Ectodermal cell (in vitro differentiated cells): ENCODE measurements around the gene SIK2.
"Not testable (repeated sequence)": the region's sequence is repeated elsewhere in the genome, so short reads cannot be mapped to it uniquely, and the experiment has no call there.

Experiments used
- H3K27ac ChIP-seq: 2 replicates; pipeline ENCODE4 v1.7.0; 2013; ENCODE audit warnings: mild to moderate bottlenecking, low read depth, low read length; ENCODE audit not compliant: insufficient read depth, poor library complexity, severe bottlenecking
- H3K27me3 ChIP-seq: 2 replicates; pipeline ENCODE4 v1.7.0; 2013; ENCODE audit warnings: mild to moderate bottlenecking, low read length; ENCODE audit not compliant: insufficient read depth, control insufficient read depth, poor library complexity, severe bottlenecking
- H3K36me3 ChIP-seq: one replicate; pipeline ENCODE4 v1.7.0; 2013; ENCODE audit warnings: low read length; ENCODE audit not compliant: control insufficient read depth, insufficient read depth
- H3K4me1 ChIP-seq: one replicate; pipeline ENCODE4 v1.7.0; 2013; ENCODE audit warnings: low read length; ENCODE audit not compliant: control insufficient read depth, insufficient read depth
- H3K4me3 ChIP-seq: 2 replicates; pipeline ENCODE4 v1.7.0; 2013; ENCODE audit warnings: low read depth, low read length, control low read depth; ENCODE audit not compliant: insufficient read depth
- H3K9me3 ChIP-seq: 2 replicates; pipeline ENCODE4 v1.7.0; 2013; ENCODE audit warnings: mild to moderate bottlenecking, low read length, moderate library complexity; ENCODE audit not compliant: control insufficient read depth
- WGBS, 2 experiments: methylation state at CpG; one replicate each; pipeline ENCODE4 v1.1.7; 2013; ENCODE audit warnings: missing lambda C conversion rate in 2 of 2; 5-methylcytosine and 5-hydroxymethylcytosine counted together

SIK2 gene

GRCh38 chr11:111765320-111765983, 163.2 kb downstream of the SIK2 start:
- WGBS, 2 experiments: 3 to 4% methylated on average over 28 of the region's 28 CpGs
- Histone ChIP-seq H3K4me3 (peak overlapping the region; percentile 91), H3K27me3 (no peaks in the 10 kb centered on the region), H3K27ac (no peak overlapping the region), H3K36me3 (peaks cover 9% of the 10 kb centered on the region), H3K4me1 (peaks cover 12% of the 10 kb centered on the region), H3K9me3 (no peaks in the 10 kb centered on the region)

- Histone ChIP-seq H3K9me3 (no peaks in the 10 kb centered on the region), H3K4me3 (peak within 1 kb of the TSS; percentile 91), H3K4me1 (peaks cover 12% of the 10 kb centered on the region), H3K27me3 (no peaks in the 10 kb centered on the region), H3K36me3 (peaks cover 8% of the 10 kb centered on the region), H3K27ac (peak within 1 kb of the TSS; percentile 76)
- WGBS, 2 experiments: 0 to 1% methylated on average over 61 of the region's 61 CpGs
These were observed 164.0 kb downstream of the SIK2 start, which contains the start of gene PPP2R1B for GRCh38 chr11:111765984-111766833. PPP2R1B (minus strand) TSS chr11:111766389; CDS start chr11:111766361, 28 bp downstream.

- peak overlapping the region; percentile 76 for H3K27ac ChIP-seq
- no peaks in the 10 kb centered on the region for H3K27me3 ChIP-seq
- 17 to 23% methylated on average over 7 of the region's 7 CpGs for WGBS, 2 experiments
- H3K4me3 ChIP-seq: peak overlapping the region; percentile 91
- H3K36me3 ChIP-seq: peaks cover 7% of the 10 kb centered on the region
- H3K4me1 ChIP-seq: peaks cover 12% of the 10 kb centered on the region
- H3K9me3 ChIP-seq: no peaks in the 10 kb centered on the region
These were observed 164.5 kb downstream of the SIK2 start for GRCh38 chr11:111766834-111767142.

GRCh38 chr11:111770581-111771134, 168.4 kb downstream of the SIK2 start:
- no peaks in the 10 kb centered on the region for H3K4me1 ChIP-seq
- H3K4me3 ChIP-seq: no peak overlapping the region

GRCh38 chr11:111771205-111771604, 169.0 kb downstream of the SIK2 start:
- H3K4me3 ChIP-seq, H3K9me3 ChIP-seq, H3K27ac ChIP-seq, H3K36me3 ChIP-seq, H3K27me3 ChIP-seq, H3K4me1 ChIP-seq: not testable (repeated sequence)
- 66 to 71% methylated on average over 5 of the region's 5 CpGs for WGBS, 2 experiments

More at GRCh38 chr11:111770581-111771134, 168.4 kb downstream of the SIK2 start:
- H3K27me3 ChIP-seq: no peaks in the 10 kb centered on the region
- no peaks in the 10 kb centered on the region for H3K9me3 ChIP-seq
- H3K27ac ChIP-seq: no peak overlapping the region
- no peaks in the 10 kb centered on the region for H3K36me3 ChIP-seq
- 88 to 89% methylated on average over 4 of the region's 4 CpGs for WGBS, 2 experiments

- H3K4me3 ChIP-seq: no peak overlapping the region
- 96 to 98% methylated on average over 1 of the region's 2 CpGs for WGBS, 2 experiments
- no peaks in the 10 kb centered on the region for H3K36me3 ChIP-seq
- H3K9me3 ChIP-seq: no peaks in the 10 kb centered on the region
- no peak overlapping the region for H3K27ac ChIP-seq
- H3K4me1 ChIP-seq: no peaks in the 10 kb centered on the region
- no peaks in the 10 kb centered on the region for H3K27me3 ChIP-seq
These were observed 170.3 kb downstream of the SIK2 start for GRCh38 chr11:111772535-111772934.

- no peaks in the 10 kb centered on the region for H3K9me3 ChIP-seq
- no peaks in the 10 kb centered on the region for H3K27me3 ChIP-seq
- no peak overlapping the region for H3K27ac ChIP-seq
- H3K4me1 ChIP-seq: peaks cover 4% of the 10 kb centered on the region
- 89 to 94% methylated on average over 6 of the region's 6 CpGs for WGBS, 2 experiments
- no peaks in the 10 kb centered on the region for H3K36me3 ChIP-seq
- H3K4me3 ChIP-seq: no peak overlapping the region
These were observed 172.9 kb downstream of the SIK2 start for GRCh38 chr11:111774955-111775710.

GRCh38 chr11:111776398-111777093, 174.3 kb downstream of the SIK2 start:
- WGBS, 2 experiments: 83 to 89% methylated on average over 6 of the region's 6 CpGs

GRCh38 chr11:111777094-111778046, 175.1 kb downstream of the SIK2 start:
- Histone ChIP-seq H3K27ac (no peak overlapping the region), H3K4me3 (no peak overlapping the region), H3K27me3 (no peaks in the 10 kb centered on the region), H3K9me3 (no peaks in the 10 kb centered on the region), H3K36me3 (no peaks in the 10 kb centered on the region), H3K4me1 (peaks cover 4% of the 10 kb centered on the region)
- 83 to 86% methylated on average over 4 of the region's 4 CpGs for WGBS, 2 experiments

More at GRCh38 chr11:111776398-111777093, 174.3 kb downstream of the SIK2 start:
- no peaks in the 10 kb centered on the region for H3K27me3 ChIP-seq
- peaks cover 4% of the 10 kb centered on the region for H3K4me1 ChIP-seq
- no peaks in the 10 kb centered on the region for H3K36me3 ChIP-seq
- no peak overlapping the region for H3K4me3 ChIP-seq
- H3K27ac ChIP-seq: no peak overlapping the region
- no peaks in the 10 kb centered on the region for H3K9me3 ChIP-seq
